ENCODE measurements around the gene SMAD2. TPM values are rescaled to one million over a fixed set of nuclear protein-coding genes. Genes with fewer than 3 reads are reported as not detected.
"Not testable (repeated sequence)": the region's sequence is repeated elsewhere in the genome, so short reads cannot be mapped to it uniquely, and the experiment has no call there.

Gene SMAD2
- total and polyA plus RNA-seq, 2 of the 8 experiments (the other 6 are each of a cell fraction or from before 2014, with no cell fraction given) = 28.4 to 124 TPM

GRCh38 chr18:47767198-47767597 lies 163.3 kb downstream of the SMAD2 start:
- CTCF ChIA-PET (ENCODE audit: partially characterized antibody) = interaction anchor here (0.6 kb wide), 1 partner anchor 11 kb away, joined by 3 read pairs; no protein-coding TSS in a partner anchor
- DNase-seq (ENCODE audit: low read depth in 1 of 2, low spot score in 2 of 2); H3K36me3 ChIP-seq (ENCODE audit: control insufficient read depth in 2 of 4, insufficient read depth in 4 of 4, low read length in 3 of 4); H2BK5ac ChIP-seq (ENCODE audit: low read depth, low read length); H3K18ac ChIP-seq (ENCODE audit: extremely low read depth, low read length); H3K27ac ChIP-seq (ENCODE audit: low read depth, low read length); H3K23me2 ChIP-seq (ENCODE audit: low read depth, low read length); H3K4me2 ChIP-seq (ENCODE audit: insufficient read depth in 1 of 2, low read depth in 2 of 2, low read length in 2 of 2); H3K4me3 ChIP-seq (ENCODE audit: extremely low read depth in 1 of 4, insufficient read depth in 2 of 4, low read depth in 3 of 4, low read length in 4 of 4); H3K79me2 ChIP-seq (ENCODE audit: control insufficient read depth in 1 of 2, insufficient read depth in 2 of 2, low read length in 2 of 2); H3K56ac ChIP-seq (replicated peaks; ENCODE audit: insufficient read length, low read depth, low read length); H2BK15ac ChIP-seq (ENCODE audit: low read length); H4K91ac ChIP-seq (replicated peaks; ENCODE audit: insufficient read length, low read length); H3K4me1 ChIP-seq (replicated peaks in 1 of 4; ENCODE audit: control insufficient read depth in 3 of 4, insufficient read depth in 4 of 4, low read length in 3 of 4); H4K20me1 ChIP-seq (replicated peaks in 1 of 2; ENCODE audit: control insufficient read depth in 1 of 2, insufficient read depth in 2 of 2, low read length in 2 of 2); H2AFZ ChIP-seq (ENCODE audit: low read length); H3K79me1 ChIP-seq (ENCODE audit: low read depth, low read length); H4K5ac ChIP-seq (ENCODE audit: insufficient read length, low read depth, low read length); POLR2A ChIA-PET (ENCODE audit: partially characterized antibody); FAIRE-seq; H3K9ac ChIP-seq (replicated peaks in 1 of 4; ENCODE audit: extremely low read depth in 1 of 4, low read depth in 3 of 4, low read length in 3 of 4); H3K14ac ChIP-seq (ENCODE audit: insufficient read length); H2BK120ac ChIP-seq (replicated peaks; ENCODE audit: low read depth, low read length); H3K27me3 ChIP-seq (replicated peaks in 1 of 4; ENCODE audit: control insufficient read depth in 3 of 4, extremely low read depth in 1 of 4, insufficient read depth in 3 of 4, low read length in 3 of 4); H3K4ac ChIP-seq (replicated peaks; ENCODE audit: insufficient read length, low read depth, low read length); H4K8ac ChIP-seq (ENCODE audit: extremely low read depth, insufficient read depth, low read length); H3K9me3 ChIP-seq (ENCODE audit: insufficient read depth in 2 of 2, low read depth in 1 of 2, low read length in 1 of 2); H2BK20ac ChIP-seq (ENCODE audit: low read length); H3K23ac ChIP-seq (ENCODE audit: insufficient read length); H2AK5ac ChIP-seq (ENCODE audit: low read depth, low read length); H2BK12ac ChIP-seq (ENCODE audit: low read depth, low read length): not testable (repeated sequence)
- 91% methylated on average over 3 of the region's 3 CpGs; no CpG with 5 or more reads in 1 of the 2 experiments for WGBS, 2 experiments (ENCODE audit: extremely low coverage in 1 of 2, insufficient coverage in 1 of 2, insufficient read length in 1 of 2, insufficient replicate concordance in 2 of 2, low coverage in 1 of 2, low lambda C conversion rate in 2 of 2, missing lambda C conversion rate in 1 of 2)

Small RNA genes within 50 kb of the gene (small RNA-seq; reads per million reads assigned to genes)
- gene AC120349.2 (ENCODE audit: insufficient read depth) (not detected), gene MTCO2P2 (ENCODE audit: insufficient read depth) (not detected)
